Spleen (tissue), 7 donors: ENCODE results near the gene CAMK1D.
"Not testable (repeated sequence)": the region's sequence is repeated elsewhere in the genome, so short reads cannot be mapped to it uniquely, and the experiment has no call there.

Source experiments
- POLR2A ChIP-seq, 3 donors: fragments of 450-650 bp; IDR thresholded peaks; one replicate each; pipeline ENCODE4 v1.5.1; 2017; ENCODE audit warnings: antibody characterized with exemption in 3 of 3, mild to moderate bottlenecking in 1 of 3
- TF ChIP-seq, protein P1 (sequence below), 11 experiments: fragments of 200-600 bp in 7 of 11; fragments of 450-650 bp in 4 of 11; sonication (generic) in 4 of 11; IDR thresholded peaks in 8 of 11; conservative IDR thresholded peaks in 3 of 11; 1 replicate in 7 of 11; 2 replicates in 4 of 11; pipeline versions ENCODE4 v1.4.0 to v1.8.0; 2016 to 2021; ENCODE audit warnings: antibody characterized with exemption in 11 of 11, inconsistent platforms in 4 of 11, mild to moderate bottlenecking in 1 of 11
- donor health status: DM: no; HTN: no; CAD: no; lungs with moderate emphysema.
- donor health status: DM: no; HTN: no; CAD: no.
- donor health status: DM: no; HTN: no; CAD: no.

DNA sequence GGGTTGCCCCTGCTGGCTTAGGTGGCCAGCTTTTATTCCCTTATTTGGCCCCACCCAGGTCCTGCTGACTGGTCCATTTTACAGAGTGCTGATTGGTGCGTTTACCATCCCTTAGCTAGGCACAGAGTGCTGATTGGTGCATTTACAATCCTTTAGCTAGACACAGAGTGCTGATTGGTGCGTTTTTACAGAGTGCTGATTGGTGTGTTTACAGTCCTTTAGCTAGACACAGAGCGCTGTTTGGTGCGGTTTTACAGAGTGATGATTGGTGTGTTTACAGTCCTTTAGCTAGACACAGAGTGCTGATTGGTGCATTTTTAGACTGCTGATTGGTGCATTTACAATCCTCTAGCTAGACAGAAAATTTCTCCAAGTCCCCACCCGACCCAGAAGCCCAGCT, 39.6 kb upstream of the CAMK1D start:
- TF ChIP-seq, protein P1, sequence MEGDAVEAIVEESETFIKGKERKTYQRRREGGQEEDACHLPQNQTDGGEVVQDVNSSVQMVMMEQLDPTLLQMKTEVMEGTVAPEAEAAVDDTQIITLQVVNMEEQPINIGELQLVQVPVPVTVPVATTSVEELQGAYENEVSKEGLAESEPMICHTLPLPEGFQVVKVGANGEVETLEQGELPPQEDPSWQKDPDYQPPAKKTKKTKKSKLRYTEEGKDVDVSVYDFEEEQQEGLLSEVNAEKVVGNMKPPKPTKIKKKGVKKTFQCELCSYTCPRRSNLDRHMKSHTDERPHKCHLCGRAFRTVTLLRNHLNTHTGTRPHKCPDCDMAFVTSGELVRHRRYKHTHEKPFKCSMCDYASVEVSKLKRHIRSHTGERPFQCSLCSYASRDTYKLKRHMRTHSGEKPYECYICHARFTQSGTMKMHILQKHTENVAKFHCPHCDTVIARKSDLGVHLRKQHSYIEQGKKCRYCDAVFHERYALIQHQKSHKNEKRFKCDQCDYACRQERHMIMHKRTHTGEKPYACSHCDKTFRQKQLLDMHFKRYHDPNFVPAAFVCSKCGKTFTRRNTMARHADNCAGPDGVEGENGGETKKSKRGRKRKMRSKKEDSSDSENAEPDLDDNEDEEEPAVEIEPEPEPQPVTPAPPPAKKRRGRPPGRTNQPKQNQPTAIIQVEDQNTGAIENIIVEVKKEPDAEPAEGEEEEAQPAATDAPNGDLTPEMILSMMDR (IDR thresholded peaks at IDR 0.05 in 8 of 11, conservative IDR thresholded peaks at IDR 0.05 in 3 of 11): not testable (repeated sequence)
- not testable (repeated sequence) for TF ChIP-seq POLR2A (IDR thresholded peaks at IDR 0.05)
